A673 (cell line): ENCODE data around the gene GRB14. TPM values are rescaled to one million over a fixed set of nuclear protein-coding genes. Genes with fewer than 3 reads are reported as not detected.

ENCODE experiments used
- BruUV-seq: library from RNA; stranded (reverse); fragments of 400-500 nt; replicated peaks from 2 replicates; lab custom pipeline; 2021; lab: Mats Ljungman, UMichigan
- CTCF ChIA-PET: fragments of 300-600 bp; sonication (Branson Sonifier 250); formaldehyde crosslinking; loops from one replicate; lab custom pipeline; 2022; ENCODE audit warnings: antibody characterized with exemption; lab: Charles Lee
- POLR2A ChIA-PET: fragments of 300-600 bp; sonication (Branson Sonifier 250); formaldehyde crosslinking; loops from one replicate; lab custom pipeline; 2022; ENCODE audit warnings: antibody characterized with exemption; ENCODE audit not compliant: low non-redundant PET; lab: Charles Lee
- DNase-seq: peaks from one replicate; pipeline ENCODE4 v3.0.0-alpha.2; 2015; ENCODE audit warnings: low spot score
- H3K27ac ChIP-seq: fragments of 200-600 bp; sonication (generic); 2 replicates; pipeline ENCODE4 v1.5.1; 2016; ENCODE audit warnings: mixed run types, low read depth, mild to moderate bottlenecking, mixed read lengths, antibody characterized with exemption, low read length; ENCODE audit not compliant: poor library complexity, severe bottlenecking
- H3K27me3 ChIP-seq: fragments of 200-600 bp; sonication (generic); replicated peaks from 2 replicates; pipeline ENCODE4 v1.6.1; 2017; ENCODE audit warnings: mixed run types, low read depth, mild to moderate bottlenecking, mixed read lengths, antibody characterized with exemption, low read length; ENCODE audit not compliant: insufficient read depth, poor library complexity
- H3K36me3 ChIP-seq: fragments of 200-600 bp; sonication (generic); 2 replicates; pipeline ENCODE4 v1.6.1; 2016; ENCODE audit warnings: mixed run types, mild to moderate bottlenecking, mixed read lengths, antibody characterized with exemption, low read length; ENCODE audit not compliant: insufficient read depth, poor library complexity, severe bottlenecking
- H3K4me1 ChIP-seq: fragments of 200-600 bp; sonication (generic); 2 replicates; pipeline ENCODE4 v1.6.1; 2017; ENCODE audit warnings: mixed run types, mild to moderate bottlenecking, mixed read lengths, antibody characterized with exemption, low read length; ENCODE audit not compliant: insufficient read depth, poor library complexity, severe bottlenecking
- H3K4me3 ChIP-seq: fragments of 200-600 bp; sonication (generic); 2 replicates; pipeline ENCODE4 v1.5.1; 2016; ENCODE audit warnings: low read depth, mixed run types, mild to moderate bottlenecking, mixed read lengths, low read length; ENCODE audit not compliant: poor library complexity, severe bottlenecking
- H3K9me3 ChIP-seq: fragments of 200-600 bp; sonication (generic); 2 replicates; pipeline ENCODE4 v1.6.1; 2016; ENCODE audit warnings: mixed run types, low read depth, mild to moderate bottlenecking, mixed read lengths, antibody characterized with exemption, low read length; ENCODE audit not compliant: poor library complexity, severe bottlenecking
- EZH2 ChIP-seq: fragments of 200-600 bp; sonication (generic); IDR thresholded peaks from 2 replicates; pipeline ENCODE4 v1.6.1; 2017; ENCODE audit warnings: borderline replicate concordance, low read depth, mild to moderate bottlenecking, mixed read lengths, antibody characterized with exemption, low read length; ENCODE audit not compliant: poor library complexity, severe bottlenecking
- intact Hi-C: fragments of 100-400 bp; cut with micrococcal nuclease; formaldehyde crosslinking; loops from one replicate; pipeline ENCODE4 v1.10.0; 2022; ENCODE audit not compliant: unreplicated experiment
- total RNA-seq: library from RNA; stranded (reverse); gene quantifications from 2 replicates; pipeline ENCODE4 v1.2.3, GENCODE V29; 2021
- TF ChIP-seq, protein P1 (sequence below): fragments of 300-800, 200-600 bp; sonication (generic); conservative IDR thresholded peaks from 2 replicates; pipeline ENCODE4 v1.5.1; 2017; ENCODE audit warnings: low read depth, mild to moderate bottlenecking, antibody characterized with exemption, low read length, moderate library complexity, mixed read lengths

GRB14 gene
- total RNA-seq, 1 experiment from 2014 or later = 0.73 TPM

DNA sequence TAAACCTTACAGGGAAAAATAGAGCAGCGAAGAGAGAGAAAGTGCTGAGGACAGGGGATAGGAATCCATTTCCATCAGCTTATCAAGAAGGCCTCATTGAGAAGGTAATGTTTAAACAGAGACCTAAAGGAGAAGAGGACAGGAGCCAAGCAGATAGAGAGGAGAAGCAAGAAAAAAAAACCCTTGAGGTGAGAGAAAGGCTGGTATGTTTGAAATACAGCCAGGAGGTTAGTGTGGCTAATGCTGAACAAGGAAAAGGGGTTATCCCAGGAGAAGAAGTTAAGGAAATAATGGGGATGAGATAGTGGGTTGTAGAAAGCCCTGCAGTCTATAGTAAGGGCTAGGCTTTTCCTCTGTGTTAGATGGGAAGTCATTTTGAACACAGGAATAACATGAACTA, 90.8 kb downstream of the GRB14 start:
- Histone ChIP-seq H3K27me3 (peaks cover 74% of the 10 kb centered on the region), H3K9me3 (no peaks in the 10 kb centered on the region), H3K36me3 (no peaks in the 10 kb centered on the region), H3K4me1 (no peaks in the 10 kb centered on the region), H3K4me3 (no peak overlapping the region), H3K27ac (no peak overlapping the region)
- ChIA-PET POLR2A (no interaction called here), CTCF (no interaction called here)
- no TSS peak for BruUV-seq
- intact Hi-C loops = no loop called here
- DNase-seq = no peak
- no peak for TF ChIP-seq EZH2
- TF ChIP-seq, protein P1, sequence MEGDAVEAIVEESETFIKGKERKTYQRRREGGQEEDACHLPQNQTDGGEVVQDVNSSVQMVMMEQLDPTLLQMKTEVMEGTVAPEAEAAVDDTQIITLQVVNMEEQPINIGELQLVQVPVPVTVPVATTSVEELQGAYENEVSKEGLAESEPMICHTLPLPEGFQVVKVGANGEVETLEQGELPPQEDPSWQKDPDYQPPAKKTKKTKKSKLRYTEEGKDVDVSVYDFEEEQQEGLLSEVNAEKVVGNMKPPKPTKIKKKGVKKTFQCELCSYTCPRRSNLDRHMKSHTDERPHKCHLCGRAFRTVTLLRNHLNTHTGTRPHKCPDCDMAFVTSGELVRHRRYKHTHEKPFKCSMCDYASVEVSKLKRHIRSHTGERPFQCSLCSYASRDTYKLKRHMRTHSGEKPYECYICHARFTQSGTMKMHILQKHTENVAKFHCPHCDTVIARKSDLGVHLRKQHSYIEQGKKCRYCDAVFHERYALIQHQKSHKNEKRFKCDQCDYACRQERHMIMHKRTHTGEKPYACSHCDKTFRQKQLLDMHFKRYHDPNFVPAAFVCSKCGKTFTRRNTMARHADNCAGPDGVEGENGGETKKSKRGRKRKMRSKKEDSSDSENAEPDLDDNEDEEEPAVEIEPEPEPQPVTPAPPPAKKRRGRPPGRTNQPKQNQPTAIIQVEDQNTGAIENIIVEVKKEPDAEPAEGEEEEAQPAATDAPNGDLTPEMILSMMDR = no peak

DNA sequence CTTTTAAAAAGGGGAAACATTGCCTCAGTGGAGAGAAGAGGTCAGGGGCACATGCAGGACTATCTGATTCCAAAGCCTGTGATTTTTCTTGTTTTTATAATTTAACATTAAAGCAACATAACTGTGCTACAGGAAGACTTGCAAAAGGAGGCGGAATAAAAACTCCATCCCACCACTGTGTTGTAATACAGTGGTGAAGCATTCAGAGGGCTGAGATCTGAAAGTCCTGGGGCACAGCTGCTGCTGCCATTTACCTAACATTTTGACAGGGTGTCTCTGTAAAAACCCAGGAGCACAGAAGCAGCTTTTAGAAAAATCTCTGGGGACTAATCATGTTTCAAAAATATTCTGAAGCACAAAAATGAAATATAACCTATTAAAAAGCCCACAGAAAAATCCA, 97.6 kb downstream of the GRB14 start:
- Histone ChIP-seq H3K4me3 (no peak overlapping the region), H3K9me3 (no peaks in the 10 kb centered on the region), H3K36me3 (no peaks in the 10 kb centered on the region), H3K27ac (no peak overlapping the region), H3K27me3 (peaks cover 60% of the 10 kb centered on the region), H3K4me1 (no peaks in the 10 kb centered on the region)
- TF ChIP-seq EZH2 = no peak
- TF ChIP-seq, protein P1 = no peak
- no peak for DNase-seq
- intact Hi-C loops = no loop called here
- CTCF ChIA-PET = interaction anchor here (0.6 kb wide), 1 partner anchor 10 kb away, joined by 12 read pairs; no protein-coding TSS in a partner anchor
- POLR2A ChIA-PET = no interaction called here
- no TSS peak for BruUV-seq

GRCh38 chr2:164523009-164523408, 98.3 kb downstream of the GRB14 start:
- H3K4me1 ChIP-seq = no peaks in the 10 kb centered on the region
- POLR2A ChIA-PET = no interaction called here
- no TSS peak for BruUV-seq
- H3K9me3 ChIP-seq = no peaks in the 10 kb centered on the region
- no peak overlapping the region for H3K4me3 ChIP-seq
- TF ChIP-seq, protein P1 = no peak
- no peak for TF ChIP-seq EZH2
- intact Hi-C loops = no loop called here
- no peaks in the 10 kb centered on the region for H3K36me3 ChIP-seq
- H3K27me3 ChIP-seq = peaks cover 60% of the 10 kb centered on the region
- CTCF ChIA-PET = no interaction called here
- no peak overlapping the region for H3K27ac ChIP-seq
- DNase-seq = no peak
